ENCODE measurements around the gene IFRD1.

IFRD1 gene

GRCh38 chr7:112492186-112492585, 41.9 kb downstream of the IFRD1 start:
- TF ChIP-seq CREB1 (IDR thresholded peaks at IDR 0.05; ENCODE audit: low read depth): no peak
- no peak for TF ChIP-seq YY1 (IDR thresholded peaks at IDR 0.05; ENCODE audit: low read depth)
- TF ChIP-seq TEAD4 (IDR thresholded peaks at IDR 0.05): no peak
- no peak for TF ChIP-seq RAD21 (IDR thresholded peaks at IDR 0.05; ENCODE audit: low read depth)
- TF ChIP-seq EGR1 (IDR thresholded peaks at IDR 0.05): no peak
- TF ChIP-seq REST (IDR thresholded peaks at IDR 0.05; ENCODE audit: low read depth): no peak
- TF ChIP-seq NFIC (IDR thresholded peaks at IDR 0.05): no peak
- TF ChIP-seq, protein P1, sequence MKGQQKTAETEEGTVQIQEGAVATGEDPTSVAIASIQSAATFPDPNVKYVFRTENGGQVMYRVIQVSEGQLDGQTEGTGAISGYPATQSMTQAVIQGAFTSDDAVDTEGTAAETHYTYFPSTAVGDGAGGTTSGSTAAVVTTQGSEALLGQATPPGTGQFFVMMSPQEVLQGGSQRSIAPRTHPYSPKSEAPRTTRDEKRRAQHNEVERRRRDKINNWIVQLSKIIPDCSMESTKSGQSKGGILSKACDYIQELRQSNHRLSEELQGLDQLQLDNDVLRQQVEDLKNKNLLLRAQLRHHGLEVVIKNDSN (IDR thresholded peaks at IDR 0.05): no peak
- TF ChIP-seq ZBTB7A (IDR thresholded peaks at IDR 0.05; ENCODE audit: low read depth): no peak
- TF ChIP-seq EP300 (IDR thresholded peaks at IDR 0.05; ENCODE audit: borderline replicate concordance): no peak
- no peak for TF ChIP-seq TAF1 (IDR thresholded peaks at IDR 0.05; ENCODE audit: low read depth)

- TF ChIP-seq EGR1 (IDR thresholded peaks at IDR 0.05) (no peak), REST (IDR thresholded peaks at IDR 0.05; ENCODE audit: low read depth) (no peak), TEAD4 (IDR thresholded peaks at IDR 0.05) (no peak), CREB1 (IDR thresholded peaks at IDR 0.05; ENCODE audit: low read depth) (no peak), ZBTB7A (IDR thresholded peaks at IDR 0.05; ENCODE audit: low read depth) (no peak), CEBPB (IDR thresholded peaks at IDR 0.05) (no peak), TAF1 (IDR thresholded peaks at IDR 0.05; ENCODE audit: low read depth) (no peak), YY1 (IDR thresholded peaks at IDR 0.05; ENCODE audit: low read depth) (no peak), RAD21 (IDR thresholded peaks at IDR 0.05; ENCODE audit: low read depth) (no peak), NFIC (IDR thresholded peaks at IDR 0.05) (no peak), MAX (IDR thresholded peaks at IDR 0.05) (no peak), FOXM1 (IDR thresholded peaks at IDR 0.05; ENCODE audit: borderline replicate concordance, low read depth) (no peak), TCF12 (IDR thresholded peaks at IDR 0.05; ENCODE audit: low read depth) (no peak), EP300 (IDR thresholded peaks at IDR 0.05; ENCODE audit: borderline replicate concordance) (no peak)
- TF ChIP-seq, protein P1 (IDR thresholded peaks at IDR 0.05): no peak
Observed at GRCh38 chr7:112494656-112495055, 44.4 kb downstream of the IFRD1 start.

DNA sequence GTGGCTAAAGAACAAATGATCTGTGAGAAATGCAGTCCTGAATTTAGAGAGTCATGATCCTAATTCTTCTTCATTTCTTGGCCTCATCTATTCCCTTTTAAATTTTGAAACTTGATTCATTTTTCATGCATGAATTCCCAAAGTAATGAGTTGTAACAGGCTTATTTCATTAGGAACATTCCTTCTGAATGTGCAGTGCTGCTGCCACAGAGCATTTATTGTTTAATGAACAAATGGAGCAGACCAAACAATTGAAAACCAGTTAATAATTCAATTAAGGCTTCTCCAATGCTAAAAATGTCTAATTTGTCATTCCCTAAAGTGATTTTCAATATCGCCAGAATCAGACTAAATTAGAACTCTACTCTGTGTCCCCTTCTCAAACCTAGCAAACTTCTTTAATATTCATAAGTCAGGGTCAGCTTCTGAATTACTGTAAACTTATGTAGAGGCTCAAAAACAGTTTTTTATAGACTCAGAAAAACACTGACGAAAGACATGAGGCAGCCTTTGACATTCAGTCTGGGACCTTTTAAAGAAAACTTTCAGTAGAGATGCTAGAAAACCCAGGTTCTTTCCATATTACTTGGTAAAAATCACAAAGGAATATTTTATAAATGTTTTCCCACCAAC, 45.0 kb downstream of the IFRD1 start:
- 0 out of 2 replicates have a peak, but pooled peaks have one; percentile 32 for TF ChIP-seq TEAD4 (IDR thresholded peaks at IDR 0.05)
- TF ChIP-seq EP300 (IDR thresholded peaks at IDR 0.05; ENCODE audit: borderline replicate concordance): peak; percentile 19; the same call in 1 of the 2 replicates
- TF ChIP-seq TCF12 (IDR thresholded peaks at IDR 0.05; ENCODE audit: low read depth): no peak
- TF ChIP-seq TAF1 (IDR thresholded peaks at IDR 0.05; ENCODE audit: low read depth): no peak
- TF ChIP-seq NFIC (IDR thresholded peaks at IDR 0.05): peak; percentile 12; the same call in 1 of the 2 replicates

- TF ChIP-seq CEBPB (IDR thresholded peaks at IDR 0.05): peak; percentile 51; the same call in 1 of the 2 replicates
- no peak for TF ChIP-seq TEAD4 (IDR thresholded peaks at IDR 0.05)
- no peak for TF ChIP-seq TCF12 (IDR thresholded peaks at IDR 0.05; ENCODE audit: low read depth)
- TF ChIP-seq TAF1 (IDR thresholded peaks at IDR 0.05; ENCODE audit: low read depth): no peak
- peak; percentile 88 for TF ChIP-seq RAD21 (IDR thresholded peaks at IDR 0.05; ENCODE audit: low read depth)
- no peak for TF ChIP-seq NFIC (IDR thresholded peaks at IDR 0.05)
- TF ChIP-seq ZBTB7A (IDR thresholded peaks at IDR 0.05; ENCODE audit: low read depth): no peak
- TF ChIP-seq REST (IDR thresholded peaks at IDR 0.05; ENCODE audit: low read depth): no peak
- no peak for TF ChIP-seq CREB1 (IDR thresholded peaks at IDR 0.05; ENCODE audit: low read depth)
Observed at GRCh38 chr7:112495810-112496462, 45.7 kb downstream of the IFRD1 start.
